Duodenal mucosa (tissue), 2 donors: ENCODE data around the gene NUTM2D.
A peak's percentile ranks its signal among the peaks of the same experiment; 100 is the strongest.
"Not testable (repeated sequence)": the region's sequence is repeated elsewhere in the genome, so short reads cannot be mapped to it uniquely, and the experiment has no call there.

Experiments
- H3K27ac ChIP-seq: one replicate; pipeline ENCODE4 v1.7.0; 2013; ENCODE audit warnings: low read depth, low read length
- H3K27me3 ChIP-seq, 2 donors: one replicate each; pipeline ENCODE4 v1.7.0; 2013; ENCODE audit warnings: low read length in 2 of 2, control low read depth in 1 of 2; ENCODE audit not compliant: insufficient read depth in 2 of 2, control insufficient read depth in 1 of 2
- H3K36me3 ChIP-seq, 2 donors: one replicate each; pipeline ENCODE4 v1.7.0; 2013; ENCODE audit warnings: low read length in 2 of 2, control low read depth in 1 of 2; ENCODE audit not compliant: insufficient read depth in 2 of 2, control insufficient read depth in 1 of 2
- H3K4me1 ChIP-seq, 2 donors: one replicate each; pipeline ENCODE4 v1.7.0; 2013; ENCODE audit warnings: low read length in 2 of 2, control low read depth in 1 of 2; ENCODE audit not compliant: insufficient read depth in 2 of 2, control insufficient read depth in 1 of 2
- H3K4me3 ChIP-seq, 2 donors: one replicate each; pipeline ENCODE4 v1.7.0; 2013; ENCODE audit warnings: low read length in 2 of 2, low read depth in 1 of 2
- H3K9ac ChIP-seq, 2 donors: one replicate each; pipeline ENCODE4 v1.7.0; 2013; ENCODE audit warnings: low read length in 2 of 2, low read depth in 1 of 2
- H3K9me3 ChIP-seq, 2 donors: one replicate each; pipeline ENCODE4 v1.7.0; 2013; ENCODE audit warnings: low read length in 2 of 2, control low read depth in 1 of 2; ENCODE audit not compliant: control insufficient read depth in 1 of 2

Gene NUTM2D

DNA sequence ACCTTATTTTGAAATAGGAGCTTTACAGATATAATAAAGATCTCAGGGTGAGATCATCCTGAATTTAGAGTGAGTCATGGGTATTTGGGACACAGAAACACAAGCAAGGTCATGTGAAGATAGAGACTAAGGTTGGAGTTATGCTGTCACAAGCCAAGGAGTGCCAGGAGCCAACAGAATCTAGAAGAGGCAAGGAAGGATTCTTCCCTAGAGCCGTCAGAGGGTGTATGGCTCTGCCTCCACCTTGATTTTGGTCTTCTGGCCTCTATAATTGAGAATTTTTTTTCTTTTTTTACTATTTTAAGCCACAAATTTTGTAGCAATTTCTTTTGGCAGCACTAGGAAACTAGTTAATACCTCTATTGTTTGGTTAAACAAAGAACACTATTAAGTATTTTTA lies 24.9 kb upstream of the NUTM2D start:
- H3K27ac ChIP-seq, H3K4me3 ChIP-seq, H3K4me1 ChIP-seq, H3K9me3 ChIP-seq, H3K9ac ChIP-seq, H3K27me3 ChIP-seq, H3K36me3 ChIP-seq: not testable (repeated sequence)

DNA sequence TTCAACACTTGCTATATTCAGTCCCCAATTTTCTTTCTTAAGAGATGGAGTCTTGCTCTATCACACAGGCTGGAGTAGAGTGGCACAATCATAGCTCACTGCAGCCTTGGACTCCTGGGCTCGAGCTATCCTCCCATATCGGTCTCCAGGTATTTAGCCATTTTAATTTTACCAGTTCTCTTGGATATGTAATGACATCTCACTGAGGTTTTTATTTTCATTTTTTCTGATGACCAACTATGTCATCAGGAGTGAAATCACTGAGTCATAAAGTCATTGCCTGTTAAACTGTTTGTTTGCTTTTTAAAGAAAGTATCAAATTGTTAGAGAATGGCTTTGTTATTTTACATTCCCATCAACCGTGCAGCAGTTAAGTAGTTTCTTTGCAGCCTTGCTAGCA lies 17.1 kb upstream of the NUTM2D start:
- not testable (repeated sequence) for H3K27me3 ChIP-seq, H3K4me1 ChIP-seq, H3K9me3 ChIP-seq, H3K36me3 ChIP-seq, H3K27ac ChIP-seq, H3K9ac ChIP-seq, H3K4me3 ChIP-seq

DNA sequence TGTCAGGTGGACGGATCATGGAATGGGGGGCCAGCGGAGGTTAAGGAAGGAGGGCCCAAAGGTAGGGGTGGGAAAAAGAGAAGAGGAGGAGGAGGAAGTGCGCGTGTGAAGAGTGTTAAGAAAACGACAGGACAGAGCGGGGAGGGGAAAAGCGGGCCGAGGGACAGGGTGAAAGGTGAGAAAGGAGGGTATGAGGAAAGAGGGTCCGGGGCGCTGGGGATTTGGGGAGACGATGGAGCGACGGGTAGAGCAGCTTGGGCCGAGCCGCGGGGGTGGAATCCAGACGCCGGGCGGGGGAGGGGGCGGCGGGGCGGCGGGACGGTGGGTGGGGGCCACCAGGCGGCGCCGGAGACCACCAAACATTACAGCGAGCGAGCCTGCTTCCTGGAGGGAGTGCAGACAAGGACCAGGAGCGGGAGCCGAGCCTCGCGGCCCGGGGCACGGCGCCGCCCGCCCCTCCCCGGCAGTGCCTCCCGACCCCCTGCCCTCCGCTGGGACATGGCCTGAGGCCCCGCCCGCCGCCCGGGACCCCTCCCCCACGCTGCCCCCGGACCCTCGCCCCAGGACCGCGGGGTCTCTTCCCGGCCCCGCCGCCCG lies 15.9 kb upstream of the NUTM2D start:
- H3K9me3 ChIP-seq, H3K4me3 ChIP-seq, H3K9ac ChIP-seq, H3K36me3 ChIP-seq, H3K27ac ChIP-seq, H3K4me1 ChIP-seq, H3K27me3 ChIP-seq: not testable (repeated sequence)

DNA sequence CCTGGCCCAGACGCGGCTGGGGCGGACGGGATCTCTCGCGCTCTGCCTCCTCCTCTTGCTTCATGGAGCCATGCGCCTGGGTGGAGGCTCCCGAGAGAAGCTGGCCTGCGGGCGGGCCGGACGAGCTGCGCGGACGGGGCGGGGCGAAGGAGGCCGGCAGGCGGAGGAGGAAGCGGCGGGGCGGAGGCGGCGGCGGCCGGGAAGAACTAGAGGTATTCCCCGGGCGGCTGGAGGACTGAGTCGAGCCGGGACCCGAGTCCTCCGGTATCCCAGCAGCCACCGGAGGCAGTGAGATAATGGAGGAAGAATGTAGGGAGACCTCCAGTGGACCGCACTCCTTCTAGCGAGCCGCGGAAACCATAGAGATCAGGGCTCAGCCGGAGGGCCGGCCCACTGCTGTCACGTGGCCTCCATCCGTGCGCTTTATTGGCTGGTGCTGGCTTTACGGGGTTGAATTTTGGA lies 15.3 kb upstream of the NUTM2D start:
- H3K27me3 ChIP-seq, H3K9ac ChIP-seq, H3K36me3 ChIP-seq, H3K4me1 ChIP-seq, H3K9me3 ChIP-seq: not testable (repeated sequence)
- Histone ChIP-seq H3K4me3 (peak overlapping the region in 1 of 2 donors; percentile 61), H3K27ac (peak overlapping the region; percentile 62)

DNA sequence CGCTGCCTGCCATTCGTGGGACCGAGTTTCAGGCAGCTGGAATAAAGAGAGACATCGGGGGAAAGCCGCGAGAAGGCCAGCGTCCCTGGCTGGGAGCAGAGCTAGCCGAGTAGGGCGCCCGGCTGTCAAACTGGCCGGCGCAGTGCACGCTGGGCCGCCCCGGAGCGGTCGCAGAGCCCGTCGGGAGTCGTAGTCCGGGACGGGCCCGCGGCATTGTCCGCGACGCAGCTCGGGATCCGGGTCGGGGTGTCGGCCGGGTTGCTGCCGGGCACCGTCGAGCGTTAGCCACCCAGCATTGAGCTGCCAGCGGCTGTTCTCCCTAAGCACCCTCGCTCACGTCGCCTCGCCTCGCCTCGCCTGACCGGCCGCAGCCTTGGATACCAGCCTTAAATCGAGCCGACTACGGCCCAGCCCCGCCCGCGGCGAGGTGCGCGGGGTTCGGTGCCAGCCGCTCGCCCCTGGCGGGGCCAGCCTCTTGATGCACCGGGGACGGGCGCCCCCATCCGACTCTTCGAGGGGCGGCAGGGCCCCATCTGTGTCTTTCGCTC lies 14.8 kb upstream of the NUTM2D start:
- not testable (repeated sequence) for H3K9me3 ChIP-seq, H3K9ac ChIP-seq, H3K27me3 ChIP-seq, H3K4me1 ChIP-seq, H3K36me3 ChIP-seq
- Histone ChIP-seq H3K4me3 (peak overlapping the region in 1 of 2 donors; percentile 45), H3K27ac (peak overlapping the region; percentile 66)

DNA sequence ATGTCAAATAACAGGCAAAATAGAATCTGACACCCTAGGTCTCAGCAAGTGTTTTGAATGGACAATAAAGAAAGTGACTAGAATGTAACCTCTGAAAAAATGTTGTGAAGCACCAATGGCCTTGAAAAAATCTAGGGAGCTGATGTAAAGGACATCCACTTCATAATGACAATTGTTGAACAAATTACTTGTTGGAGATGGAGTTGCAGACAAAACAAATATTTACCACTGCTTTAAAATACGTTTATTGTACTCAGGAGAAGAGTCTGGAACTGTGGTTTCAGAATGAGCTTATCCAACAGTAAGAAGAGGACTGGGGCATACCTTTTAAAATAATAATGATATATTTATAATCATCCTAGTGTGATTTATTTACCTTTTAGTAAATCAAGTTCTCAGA lies 11.8 kb upstream of the NUTM2D start:
- H3K36me3 ChIP-seq, H3K27ac ChIP-seq, H3K9me3 ChIP-seq, H3K4me1 ChIP-seq, H3K27me3 ChIP-seq, H3K4me3 ChIP-seq, H3K9ac ChIP-seq: not testable (repeated sequence)

DNA sequence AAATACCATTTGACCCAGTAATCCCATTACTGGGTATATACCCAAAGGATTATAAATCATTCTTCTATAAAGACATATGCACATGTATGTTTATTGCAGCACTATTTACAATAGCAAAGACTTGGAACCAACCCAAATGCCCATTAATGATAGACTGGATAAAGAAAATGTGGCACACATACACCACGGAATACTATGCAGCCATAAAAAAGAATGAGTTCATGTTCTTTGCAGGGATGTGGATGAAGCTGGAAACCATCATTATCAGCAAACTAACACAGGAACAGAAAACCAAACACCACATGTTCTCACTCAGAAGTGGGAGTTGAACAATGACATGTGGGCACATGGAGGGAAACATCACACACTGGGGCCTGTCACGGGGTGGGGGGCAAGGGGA lies 7.4 kb upstream of the NUTM2D start:
- H3K9me3 ChIP-seq, H3K4me3 ChIP-seq, H3K27ac ChIP-seq, H3K4me1 ChIP-seq, H3K27me3 ChIP-seq, H3K9ac ChIP-seq, H3K36me3 ChIP-seq: not testable (repeated sequence)

DNA sequence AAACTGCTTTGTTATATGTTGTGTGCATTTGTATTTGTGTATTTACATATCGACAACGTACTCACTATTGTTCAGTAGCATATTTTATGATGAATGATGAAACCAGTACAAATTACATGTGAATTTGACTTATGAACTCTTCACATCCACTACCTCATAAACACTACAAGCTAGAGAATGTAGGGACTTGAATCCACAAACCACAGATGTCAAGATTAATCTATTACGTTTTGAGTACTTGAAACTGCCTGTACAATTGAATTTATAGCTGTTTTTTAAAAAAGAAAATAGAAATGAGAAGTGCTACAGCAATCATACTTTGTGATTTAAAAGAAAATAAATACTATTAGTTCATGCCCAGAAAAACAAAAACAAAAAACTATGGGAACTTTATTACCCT lies 4.7 kb upstream of the NUTM2D start:
- H3K27me3 ChIP-seq, H3K9me3 ChIP-seq, H3K36me3 ChIP-seq, H3K4me1 ChIP-seq, H3K9ac ChIP-seq, H3K27ac ChIP-seq, H3K4me3 ChIP-seq: not testable (repeated sequence)

DNA sequence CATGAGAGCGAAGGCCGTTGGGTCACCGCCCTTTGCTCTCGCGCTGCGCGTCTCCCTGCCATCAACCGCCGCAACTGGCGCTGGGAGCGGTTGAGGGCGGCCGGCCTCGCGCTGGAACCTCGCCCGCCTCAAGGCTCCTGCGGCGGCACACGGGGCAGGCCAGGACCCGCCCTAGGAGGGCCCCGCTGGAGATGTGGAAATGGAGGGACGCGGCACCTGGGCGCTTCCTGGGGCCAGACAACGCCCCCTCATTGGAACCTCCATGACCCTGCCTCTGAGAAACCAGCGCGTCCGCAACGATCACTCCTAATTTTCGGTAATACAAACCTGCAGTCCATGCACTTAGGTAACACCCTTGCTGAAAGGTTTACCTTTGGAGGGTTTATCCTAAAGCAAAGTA lies 2.4 kb upstream of the NUTM2D start:
- not testable (repeated sequence) for H3K27me3 ChIP-seq, H3K9me3 ChIP-seq

DNA sequence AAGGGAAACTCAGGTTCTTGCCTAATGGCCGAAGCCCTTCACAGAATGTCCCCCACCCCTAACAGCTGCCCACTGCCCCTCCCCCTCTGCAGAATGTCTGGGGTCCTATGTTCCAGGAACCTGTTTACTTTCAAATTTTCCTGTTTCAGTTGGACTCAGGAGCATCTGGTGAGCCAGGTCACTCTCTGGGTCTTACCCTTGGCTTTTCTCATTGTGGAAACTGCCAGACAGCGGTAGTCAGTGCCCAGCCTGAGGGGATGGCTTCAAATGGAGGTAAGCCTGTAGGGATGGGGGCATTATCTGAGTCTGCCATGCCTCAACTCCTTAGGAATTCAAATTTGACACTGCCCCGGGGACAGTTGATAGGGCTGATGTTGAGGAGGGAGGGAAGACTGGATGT lies 615 bp downstream of the NUTM2D start:
- not testable (repeated sequence) for H3K27me3 ChIP-seq, H3K4me1 ChIP-seq, H3K27ac ChIP-seq, H3K9me3 ChIP-seq, H3K4me3 ChIP-seq, H3K36me3 ChIP-seq, H3K9ac ChIP-seq

More for the DNA sequence above, 2.4 kb upstream of the NUTM2D start:
- H3K4me3 ChIP-seq, H3K9ac ChIP-seq, H3K36me3 ChIP-seq, H3K27ac ChIP-seq, H3K4me1 ChIP-seq: not testable (repeated sequence)
